SIG-M5 treated with dmso at 0.1 percent for 504 hours (cell line): Measurements from ENCODE around the gene ENC1.
"Not testable (repeated sequence)": the region's sequence is repeated elsewhere in the genome, so short reads cannot be mapped to it uniquely, and the experiment has no call there.

Source experiments
- DNase-seq: peaks from one replicate; lab custom pipeline; 2025; ENCODE audit not compliant: unreplicated experiment; lab: John Stamatoyannopoulos, UW

ENC1 gene

DNA sequence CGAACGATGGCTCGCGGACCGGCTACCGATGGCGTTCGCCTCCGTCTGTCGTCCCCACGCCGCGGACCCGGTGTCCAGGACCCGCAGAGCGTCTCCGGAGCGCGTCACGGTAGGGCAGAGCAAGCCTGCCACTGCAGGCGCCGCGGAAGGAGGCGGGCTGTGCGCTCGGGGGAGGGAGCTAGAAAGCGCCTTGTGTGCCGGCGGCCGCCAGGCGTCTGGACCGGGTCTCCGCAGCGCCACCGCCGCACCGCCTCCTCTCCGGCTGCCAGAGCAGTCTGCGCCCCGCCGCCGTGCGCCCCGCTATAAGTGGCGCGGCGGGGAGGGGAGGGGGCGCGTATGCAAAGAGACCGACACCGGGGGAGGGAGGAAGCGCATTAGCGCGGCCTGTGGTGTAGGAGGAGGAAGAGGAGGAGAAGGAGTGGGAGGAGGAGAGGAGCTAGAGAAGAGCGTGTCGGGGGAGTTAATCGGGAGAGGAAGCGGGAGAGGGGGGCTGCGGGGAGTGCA, at the start of gene ENC1:
ENC1 (minus strand) TSS at position 279 of the 504 bp plus-strand sequence. CDS start 4,243 bp downstream, outside the sequence.
- DNase-seq: peak; percentile 93

DNA sequence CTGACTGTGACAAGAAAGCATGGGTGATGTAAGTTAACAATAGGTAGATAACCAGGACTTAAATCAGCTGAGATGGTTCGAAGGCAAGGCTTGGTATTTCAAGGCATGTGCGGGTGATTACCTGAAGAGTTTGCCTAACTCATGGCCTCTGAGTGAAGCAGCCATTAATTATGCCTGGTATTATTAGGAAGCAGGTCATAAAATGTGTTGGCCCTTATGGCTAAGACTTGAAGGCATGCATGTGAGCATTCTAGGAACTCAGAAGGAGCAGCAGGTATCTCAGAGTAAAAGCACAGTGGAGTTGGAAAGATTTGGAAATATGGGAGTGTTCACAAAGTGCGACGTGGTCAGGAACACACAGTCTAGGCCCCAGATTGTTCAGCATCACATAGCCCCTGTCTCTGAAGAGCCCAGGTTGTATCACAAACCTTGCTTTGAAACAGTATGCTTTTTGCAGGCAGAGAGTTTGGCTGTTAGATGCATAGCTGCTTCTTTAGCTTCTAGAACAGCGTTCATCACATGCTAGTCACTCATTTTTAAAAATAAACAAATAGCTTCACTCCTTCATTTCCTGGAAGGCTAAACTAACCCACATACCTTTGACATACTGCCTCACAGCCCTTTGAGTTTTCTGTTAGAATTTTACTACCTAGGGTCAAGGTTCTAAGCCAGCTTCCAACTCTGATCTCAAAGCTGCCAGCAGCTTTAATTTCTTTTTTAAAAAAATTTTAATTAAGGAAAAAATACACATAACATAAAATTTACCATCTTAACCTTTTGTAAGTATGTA, 46.6 kb upstream of the ENC1 start:
- no peak for DNase-seq

- DNase-seq: no peak
These were observed 45.6 kb upstream of the ENC1 start for GRCh38 chr5:74685979-74686631.

GRCh38 chr5:74684900-74685851, 44.6 kb upstream of the ENC1 start, which contains the start of gene HEXB:
Gene HEXB, plus strand, starts transcription at chr5:74685233. Its CDS starts 28 bp downstream, at chr5:74685261.
- peak; percentile 82 for DNase-seq

DNA sequence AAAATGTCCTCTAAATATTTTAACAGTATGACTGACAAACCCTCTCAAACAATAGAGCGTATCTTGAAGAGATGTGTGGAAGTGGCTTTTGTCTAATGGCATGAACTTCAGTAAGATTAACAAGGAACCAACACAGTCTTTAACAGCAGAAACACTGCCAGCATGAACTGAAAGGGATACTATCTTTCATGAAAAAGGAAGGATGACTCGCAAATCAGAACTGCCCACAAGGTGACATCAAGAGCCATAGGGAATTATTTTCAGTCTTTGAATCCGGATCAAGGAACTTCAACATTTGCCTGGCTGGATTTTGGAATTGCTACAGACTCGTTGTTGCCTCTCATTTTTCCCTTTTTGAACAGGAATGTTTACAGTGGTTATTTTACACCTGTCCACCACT, 39.4 kb upstream of the ENC1 start:
- peak; percentile 9 for DNase-seq

DNA sequence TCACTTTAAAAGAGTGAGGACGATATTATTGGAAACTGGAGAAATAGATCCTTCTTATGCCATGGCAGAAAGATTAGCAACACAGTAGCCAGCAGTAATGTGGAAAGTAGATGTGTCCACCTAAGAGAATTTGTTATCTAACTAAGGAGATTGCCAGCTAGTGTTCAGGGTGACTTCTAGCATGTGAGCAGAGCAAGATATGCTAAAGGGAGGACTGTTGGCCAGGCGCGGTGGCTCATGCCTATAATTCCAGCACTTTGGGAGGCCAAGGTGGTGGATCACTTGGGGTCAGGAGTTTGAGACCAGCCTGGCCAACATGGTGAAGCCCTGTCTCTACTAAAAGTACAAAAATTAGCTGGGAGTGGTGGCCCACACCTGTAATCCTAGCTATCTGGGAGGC, 38.8 kb upstream of the ENC1 start:
- DNase-seq: not testable (repeated sequence)

- not testable (repeated sequence) for DNase-seq
These were observed 37.6 kb upstream of the ENC1 start for GRCh38 chr5:74678123-74678522.

DNA sequence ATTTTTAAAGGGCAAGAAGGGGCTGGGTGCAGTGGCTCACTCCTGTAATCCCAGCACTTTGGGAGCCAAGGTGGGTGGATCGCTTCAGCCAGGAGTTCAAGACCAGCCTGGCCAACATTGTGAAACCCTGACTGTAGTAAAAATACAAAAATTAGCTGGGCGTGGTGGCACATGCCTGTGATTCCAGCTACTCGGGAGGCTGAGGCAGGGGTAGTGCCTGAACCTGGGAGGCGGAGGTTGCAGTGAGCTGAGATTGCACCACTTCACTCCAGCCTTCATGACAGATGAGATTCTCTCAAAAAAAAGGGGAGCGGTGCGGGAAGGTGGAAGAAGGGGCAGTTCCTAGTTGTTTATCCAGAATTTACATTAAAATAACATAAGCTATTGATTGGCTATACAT, 35.9 kb upstream of the ENC1 start:
- DNase-seq: not testable (repeated sequence)

GRCh38 chr5:74673011-74673790, 32.7 kb upstream of the ENC1 start:
- DNase-seq: peak; percentile 73

DNA sequence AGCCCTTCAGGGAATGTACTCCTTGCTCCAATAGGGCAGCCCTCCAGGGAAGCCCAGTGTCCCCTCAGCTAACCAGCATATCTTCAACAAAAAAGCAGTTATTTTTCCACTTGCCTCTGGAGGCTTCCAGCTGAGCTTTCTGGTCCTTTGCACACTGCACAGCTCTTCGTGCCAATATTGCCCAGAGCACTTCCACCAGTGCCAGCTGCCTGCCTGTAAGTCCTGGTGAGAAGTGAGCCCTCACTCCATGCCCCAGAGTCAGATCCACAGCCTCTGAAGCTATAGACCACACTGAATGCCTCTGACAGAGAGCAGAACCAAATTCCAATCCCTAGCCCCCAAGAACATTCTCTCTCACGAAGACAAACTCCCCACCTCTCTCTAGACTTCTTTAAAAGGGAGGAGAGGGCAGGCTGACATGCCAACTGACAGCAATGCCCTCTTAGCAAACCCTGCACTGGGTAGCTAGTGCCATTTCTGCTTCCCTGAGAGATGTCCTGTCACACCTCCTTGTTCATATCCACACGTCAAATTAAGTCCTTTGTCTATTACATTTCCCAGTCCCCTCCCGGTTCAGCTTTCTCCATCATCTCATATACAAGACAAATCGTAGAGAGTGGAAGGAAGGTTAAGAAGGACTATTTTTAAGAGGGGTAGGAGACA, 31.8 kb upstream of the ENC1 start:
- DNase-seq: no peak

DNA sequence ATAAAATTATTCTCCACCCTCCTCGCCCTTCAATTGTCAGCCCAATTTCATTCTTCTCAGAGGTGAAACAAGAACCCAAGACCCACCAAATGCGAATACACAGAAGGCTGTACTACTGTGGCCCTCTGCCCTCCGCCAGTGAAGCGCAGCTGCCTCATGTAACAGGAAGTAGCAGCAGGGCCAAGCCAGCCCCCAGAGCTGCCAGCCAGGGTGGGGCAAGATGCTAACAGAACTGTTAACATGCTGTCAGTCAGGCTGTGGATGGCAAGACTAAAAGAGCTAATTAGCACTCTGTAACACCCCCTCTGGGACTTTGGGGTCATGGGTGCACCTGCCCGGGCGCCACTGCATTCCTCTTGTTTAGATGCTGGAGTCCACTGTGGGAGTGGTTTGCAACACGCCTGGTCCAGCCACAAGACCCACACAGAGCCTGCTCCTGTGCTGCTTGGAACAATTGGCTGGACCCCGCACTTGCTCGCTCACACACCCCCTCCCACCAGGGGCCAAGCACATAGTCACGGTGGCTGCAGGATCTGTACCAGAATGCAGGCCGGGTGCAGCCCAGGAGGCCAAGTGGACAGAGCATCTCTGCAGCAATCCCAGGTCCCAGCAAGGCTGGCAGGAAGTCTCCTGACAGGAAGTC, 30.0 kb upstream of the ENC1 start:
- DNase-seq: no peak

DNA sequence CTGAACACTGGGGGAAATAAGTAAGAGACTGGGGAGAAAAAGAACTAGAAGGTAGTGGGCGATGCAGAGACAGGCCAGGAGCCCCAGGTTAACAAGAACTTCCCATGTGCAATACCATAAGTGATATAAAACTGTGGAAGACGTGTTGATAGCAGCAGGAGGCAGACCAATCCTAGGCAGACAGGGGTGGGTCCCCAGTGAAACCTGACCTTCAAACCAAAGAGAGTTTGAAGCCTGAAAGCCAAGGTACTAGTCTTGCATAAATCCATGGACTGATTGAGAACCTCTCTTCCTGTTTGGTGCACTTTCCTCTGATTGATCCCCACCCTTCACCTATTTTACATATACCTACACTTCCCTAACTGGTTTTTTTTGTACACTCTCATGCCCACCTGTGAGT, 29.3 kb upstream of the ENC1 start:
- no peak for DNase-seq

DNA sequence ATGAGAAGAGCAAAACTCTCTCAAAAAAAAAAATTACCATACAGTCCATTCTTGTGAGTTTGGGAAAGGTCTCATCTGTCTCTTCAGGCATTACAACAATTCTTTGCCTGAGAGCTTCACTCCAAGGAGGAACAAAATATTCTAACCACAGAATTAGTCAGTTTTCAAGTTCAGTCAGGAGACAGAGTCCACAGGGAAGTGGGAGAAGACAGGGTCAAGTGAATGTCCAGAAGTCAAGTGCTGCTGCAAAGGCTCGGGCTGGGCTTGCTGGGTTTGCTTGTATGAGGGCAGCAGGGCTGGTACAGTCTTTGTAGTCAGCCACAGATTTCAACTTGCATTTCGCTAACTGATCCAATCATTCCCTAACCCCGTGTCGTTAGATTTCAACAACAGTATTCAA, 26.9 kb upstream of the ENC1 start:
- no peak for DNase-seq

DNA sequence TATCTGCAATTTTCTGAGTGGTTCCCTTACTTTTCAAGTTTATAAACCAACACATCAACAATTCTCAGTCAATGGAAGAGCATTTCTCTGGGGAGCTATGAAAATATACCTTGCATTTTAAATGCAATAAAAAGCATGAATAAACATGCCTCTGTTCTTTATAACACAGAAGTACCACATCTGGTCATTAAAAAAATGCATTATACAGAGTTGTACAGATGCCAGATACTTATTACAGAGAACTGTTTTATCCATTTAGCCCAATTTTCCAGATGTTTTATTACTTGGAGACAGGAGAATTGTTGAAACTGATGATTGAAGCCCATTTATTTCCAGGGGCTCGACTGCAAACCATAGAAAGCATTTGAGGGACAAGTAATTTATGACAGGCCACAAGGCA, 25.3 kb upstream of the ENC1 start:
- DNase-seq: no peak

- DNase-seq: no peak
These were observed 24.7 kb upstream of the ENC1 start for GRCh38 chr5:74665273-74665672.

DNA sequence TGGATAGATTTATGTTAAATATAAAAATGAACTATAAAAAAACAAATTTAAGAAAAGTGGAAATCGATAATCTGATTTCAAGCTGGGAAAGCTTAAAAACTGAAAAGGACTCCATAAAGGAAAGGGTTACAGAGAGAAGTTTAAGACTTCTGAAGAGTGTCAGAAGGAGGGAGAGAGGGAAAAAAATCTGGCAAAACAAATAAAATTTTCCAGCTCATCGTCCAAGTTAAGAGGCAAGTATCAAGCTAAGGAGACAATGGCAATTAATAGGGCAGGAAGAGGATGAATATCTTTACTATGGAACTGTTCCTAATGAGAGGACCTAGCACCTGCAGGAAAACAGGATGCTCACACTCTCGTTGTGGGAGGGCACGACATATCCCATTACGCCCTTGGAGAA, 24.0 kb upstream of the ENC1 start:
- no peak for DNase-seq

DNA sequence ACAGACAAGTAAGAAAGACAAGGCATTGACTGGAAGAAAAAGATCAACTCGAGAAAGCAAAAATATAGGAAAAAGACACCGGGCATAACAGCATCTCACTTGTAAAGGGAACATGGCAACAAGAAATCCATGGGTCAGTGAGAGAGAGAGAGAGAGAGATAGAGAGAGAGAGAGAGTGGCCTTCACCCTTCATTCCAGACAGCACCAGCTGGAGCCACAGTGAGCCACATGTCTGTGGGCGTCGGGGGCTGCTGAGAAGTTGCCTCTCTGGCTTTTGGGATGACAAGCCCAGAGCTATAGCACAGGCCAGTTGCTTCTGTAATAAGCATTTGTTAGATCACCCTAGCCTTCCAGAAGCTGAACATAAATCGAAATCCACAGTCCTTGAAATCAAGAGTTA, 20.3 kb upstream of the ENC1 start:
- no peak for DNase-seq

- no peak for DNase-seq
These were observed 19.6 kb upstream of the ENC1 start for GRCh38 chr5:74660140-74660539.

DNA sequence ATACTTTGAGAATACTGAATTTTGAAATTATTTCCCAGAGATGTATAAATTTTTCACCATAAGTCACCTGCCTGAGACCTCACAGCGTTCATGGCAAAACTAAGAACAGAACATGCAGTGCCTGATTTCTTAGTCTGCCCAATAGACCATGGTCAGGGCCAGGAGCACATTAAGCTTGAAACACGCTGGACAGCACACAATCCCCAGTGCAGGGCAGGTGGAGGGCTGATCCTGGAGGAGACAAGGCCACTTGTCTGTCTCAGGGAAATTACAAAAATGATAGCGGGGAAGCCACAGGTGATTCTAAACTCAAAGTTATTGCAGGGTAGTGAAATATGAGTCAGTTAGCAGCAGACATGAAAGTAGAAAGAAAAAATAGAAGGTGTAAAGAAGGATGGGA, 18.6 kb upstream of the ENC1 start:
- DNase-seq: no peak
